Ishikawa (cell line): ENCODE results near the gene SMURF1.

Experiments used
- CEBPB ChIP-seq: IDR thresholded peaks from 2 replicates; pipeline ENCODE4 v1.6.1; 2012
- CREB1 ChIP-seq: IDR thresholded peaks from 2 replicates; pipeline ENCODE4 v1.6.1; 2012; ENCODE audit warnings: low read depth
- EGR1 ChIP-seq: IDR thresholded peaks from 2 replicates; pipeline ENCODE4 v1.6.1; 2012
- EP300 ChIP-seq: IDR thresholded peaks from 2 replicates; pipeline ENCODE4 v1.6.1; 2012; ENCODE audit warnings: borderline replicate concordance
- FOXM1 ChIP-seq: IDR thresholded peaks from 2 replicates; pipeline ENCODE4 v1.6.1; 2012; ENCODE audit warnings: low read depth, borderline replicate concordance
- MAX ChIP-seq: IDR thresholded peaks from 2 replicates; pipeline ENCODE4 v1.6.1; 2012
- NFIC ChIP-seq: IDR thresholded peaks from 2 replicates; pipeline ENCODE4 v1.6.1; 2012
- RAD21 ChIP-seq: IDR thresholded peaks from 2 replicates; pipeline ENCODE4 v1.6.1; 2012; ENCODE audit warnings: low read depth
- REST ChIP-seq: IDR thresholded peaks from 2 replicates; pipeline ENCODE4 v1.6.1; 2012; ENCODE audit warnings: low read depth, mild to moderate bottlenecking
- TAF1 ChIP-seq: IDR thresholded peaks from 2 replicates; pipeline ENCODE4 v1.6.1; 2012; ENCODE audit warnings: low read depth, mild to moderate bottlenecking
- TCF12 ChIP-seq: IDR thresholded peaks from 2 replicates; pipeline ENCODE4 v1.6.1; 2012; ENCODE audit warnings: low read depth
- TEAD4 ChIP-seq: IDR thresholded peaks from 2 replicates; pipeline ENCODE4 v1.6.1; 2012
- YY1 ChIP-seq: IDR thresholded peaks from 2 replicates; pipeline ENCODE4 v1.6.1; 2012; ENCODE audit warnings: low read depth
- ZBTB7A ChIP-seq: IDR thresholded peaks from 2 replicates; pipeline ENCODE4 v1.6.1; 2012; ENCODE audit warnings: low read depth
- TF ChIP-seq, protein P1 (sequence below): IDR thresholded peaks from 2 replicates; pipeline ENCODE4 v1.6.1; 2012

Gene SMURF1

DNA sequence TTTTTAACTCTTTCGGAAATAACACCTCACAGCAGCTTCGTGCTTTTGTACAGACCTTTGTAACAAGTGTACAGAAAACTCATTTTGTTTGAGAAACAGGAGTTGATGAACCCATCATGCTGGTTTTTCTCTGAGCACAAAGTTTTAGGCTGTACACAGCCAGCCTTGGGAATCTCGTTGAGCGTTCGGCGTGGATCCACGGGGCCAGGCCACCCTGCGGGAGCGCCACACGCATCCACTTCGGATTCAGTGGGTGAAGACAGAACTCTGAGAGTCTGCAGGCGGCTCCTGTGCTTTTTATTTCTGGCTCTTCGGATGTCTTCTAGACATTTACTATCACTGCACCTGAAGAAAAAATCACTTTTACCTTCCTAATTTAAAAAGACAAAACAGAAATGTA lies 131.2 kb downstream of the SMURF1 start:
- TF ChIP-seq, protein P1, sequence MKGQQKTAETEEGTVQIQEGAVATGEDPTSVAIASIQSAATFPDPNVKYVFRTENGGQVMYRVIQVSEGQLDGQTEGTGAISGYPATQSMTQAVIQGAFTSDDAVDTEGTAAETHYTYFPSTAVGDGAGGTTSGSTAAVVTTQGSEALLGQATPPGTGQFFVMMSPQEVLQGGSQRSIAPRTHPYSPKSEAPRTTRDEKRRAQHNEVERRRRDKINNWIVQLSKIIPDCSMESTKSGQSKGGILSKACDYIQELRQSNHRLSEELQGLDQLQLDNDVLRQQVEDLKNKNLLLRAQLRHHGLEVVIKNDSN = no peak
- TF ChIP-seq TAF1 = no peak
- no peak for TF ChIP-seq ZBTB7A
- TF ChIP-seq CEBPB = no peak
- no peak for TF ChIP-seq MAX
- TF ChIP-seq EP300 = no peak

DNA sequence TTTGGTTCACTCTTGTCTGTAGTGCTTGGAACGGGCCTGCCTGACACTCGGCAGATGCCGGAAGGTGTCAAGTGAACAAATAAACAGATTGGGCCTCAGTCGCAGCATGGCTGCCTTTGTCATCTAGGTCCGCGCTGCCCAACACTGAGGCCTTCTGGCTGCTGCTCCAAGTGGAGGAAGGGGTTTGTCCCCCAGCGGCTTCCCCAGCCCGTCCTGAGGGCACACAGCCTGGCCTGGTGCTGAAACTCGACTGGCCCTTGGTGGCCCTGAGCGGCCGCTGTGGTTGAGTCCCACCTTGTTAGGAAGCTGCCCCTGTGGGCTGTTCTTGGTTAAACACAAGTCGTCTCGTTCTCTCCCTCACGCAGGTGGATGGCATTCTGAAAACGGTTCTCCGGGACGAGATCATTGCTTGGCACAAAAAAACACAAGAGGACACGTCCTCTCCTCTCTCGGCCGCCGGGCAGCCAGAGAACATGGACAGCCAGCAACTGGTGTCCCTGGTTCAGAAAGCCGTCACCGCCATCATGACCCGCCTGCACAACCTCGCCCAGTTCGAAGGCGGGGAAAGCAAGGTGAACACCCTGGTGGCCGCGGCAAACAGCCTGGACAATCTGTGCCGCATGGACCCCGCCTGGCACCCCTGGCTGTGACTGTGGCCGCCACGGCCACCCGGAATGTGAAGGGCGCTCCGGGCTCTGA lies 132.1 kb downstream of the SMURF1 start:
- TF ChIP-seq TEAD4 (no peak), ZBTB7A (no peak), FOXM1 (no peak), NFIC (no peak), CEBPB (no peak), MAX (no peak), TCF12 (no peak)
- TF ChIP-seq, protein P1 = no peak

GRCh38 chr7:99011341-99011705 lies 132.6 kb downstream of the SMURF1 start:
- TF ChIP-seq CEBPB (no peak), MAX (no peak), FOXM1 (no peak), YY1 (no peak), TCF12 (no peak)

DNA sequence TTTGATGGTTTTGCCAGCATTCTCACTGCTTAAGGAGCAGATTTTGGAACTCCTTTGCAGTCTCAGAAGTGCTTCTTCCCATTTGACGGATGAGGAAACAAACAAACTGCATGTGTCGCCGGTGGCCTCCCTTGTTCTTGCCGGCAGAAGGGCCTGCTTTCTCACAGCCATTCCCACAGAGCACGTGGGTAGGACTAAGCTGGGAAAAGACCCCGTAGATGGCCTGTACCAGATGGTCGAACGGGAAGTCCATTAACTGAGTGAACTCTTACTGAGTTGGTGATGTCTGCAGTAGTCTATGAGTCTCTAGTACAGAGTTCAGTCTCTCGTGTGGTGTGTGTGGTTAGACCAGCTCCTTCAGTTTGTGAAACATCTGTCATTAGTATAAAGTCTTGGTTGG lies 133.6 kb downstream of the SMURF1 start:
- TF ChIP-seq NFIC = no peak

DNA sequence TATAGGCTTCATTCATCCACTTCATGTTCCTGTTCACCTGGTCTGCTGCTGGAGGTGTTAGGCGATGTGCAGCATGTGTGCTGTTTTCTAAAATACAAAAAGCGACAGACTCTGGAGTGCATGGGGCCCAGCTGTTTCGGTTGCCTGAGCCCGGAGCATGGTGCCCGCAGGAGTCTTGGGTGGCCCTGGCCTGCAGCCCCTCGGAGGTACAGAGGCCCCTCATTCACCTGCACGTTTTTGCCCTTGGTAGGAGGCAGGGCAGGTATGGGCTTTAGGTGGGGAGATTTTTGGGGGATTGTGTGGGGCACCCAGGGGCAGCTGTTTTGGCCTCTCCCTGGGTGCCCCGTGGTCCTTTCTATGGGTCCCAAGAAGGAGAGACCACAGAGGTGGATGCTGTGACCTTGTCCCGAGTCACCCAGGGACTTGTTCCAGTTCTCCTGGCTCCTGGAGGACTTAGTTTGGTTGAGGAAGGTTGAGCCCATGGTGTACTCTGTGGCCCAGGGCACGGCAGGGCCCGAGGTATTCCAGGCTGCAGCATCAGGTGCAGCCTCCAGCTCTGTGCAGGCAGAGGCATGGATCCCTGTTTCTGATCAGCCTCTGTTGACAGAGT lies 134.9 kb downstream of the SMURF1 start:
- TF ChIP-seq CEBPB (no peak), EP300 (no peak), TEAD4 (no peak), EGR1 (no peak), TAF1 (no peak), ZBTB7A (no peak), YY1 (no peak), REST (no peak), MAX (no peak), CREB1 (no peak), FOXM1 (no peak), NFIC (no peak), TCF12 (no peak), RAD21 (no peak)
- TF ChIP-seq, protein P1 = no peak

DNA sequence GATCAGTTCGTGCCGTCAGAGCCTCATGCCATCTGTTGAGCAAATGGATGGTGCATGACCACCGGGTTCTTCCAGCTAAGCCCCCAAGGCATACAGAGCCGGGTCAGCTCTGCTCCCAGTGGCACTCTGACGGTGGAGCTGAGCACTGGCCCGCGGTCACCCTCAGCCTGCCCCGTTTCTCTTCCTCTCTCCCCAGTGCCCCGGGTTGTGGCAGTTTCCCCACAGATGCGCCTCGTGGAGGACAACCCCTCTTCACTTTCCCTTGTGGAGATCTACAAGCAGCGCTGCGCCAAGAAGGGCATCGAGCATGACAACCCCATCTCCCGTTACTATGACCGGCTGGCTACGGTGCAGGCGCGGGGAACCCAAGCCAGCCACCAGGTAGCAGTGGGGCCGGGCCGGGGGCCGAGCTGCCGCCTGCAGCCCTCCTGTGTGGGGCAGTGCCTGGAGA lies 135.7 kb downstream of the SMURF1 start:
- TF ChIP-seq CEBPB = no peak
- TF ChIP-seq EP300 = no peak
- TF ChIP-seq, protein P1 = no peak
- no peak for TF ChIP-seq TEAD4
- TF ChIP-seq TAF1 = no peak
- TF ChIP-seq CREB1 = no peak
- TF ChIP-seq YY1 = no peak
- no peak for TF ChIP-seq EGR1
- TF ChIP-seq FOXM1 = no peak
